ENCODE measurements around the gene RBM17.
"Not testable (repeated sequence)": the region's sequence is repeated elsewhere in the genome, so short reads cannot be mapped to it uniquely, and the experiment has no call there.

RBM17 gene

GRCh38 chr10:6114299-6114698, 25.5 kb downstream of the RBM17 start:
- no peak for DNase-seq

- DNase-seq = no peak
Measured at GRCh38 chr10:6114805-6115341, 26.0 kb downstream of the RBM17 start.

- DNase-seq = no peak
Measured at GRCh38 chr10:6115411-6115810, 26.6 kb downstream of the RBM17 start.

- DNase-seq = no peak
Measured at GRCh38 chr10:6115824-6116350, 27.1 kb downstream of the RBM17 start.

- no peak for DNase-seq
Measured at GRCh38 chr10:6116806-6117205, 28.0 kb downstream of the RBM17 start.

GRCh38 chr10:6117711-6118110, 28.9 kb downstream of the RBM17 start:
- DNase-seq = no peak

- DNase-seq = no peak
Measured at GRCh38 chr10:6119423-6119822, 30.6 kb downstream of the RBM17 start.

GRCh38 chr10:6119962-6120361, 31.1 kb downstream of the RBM17 start:
- no peak for DNase-seq

GRCh38 chr10:6120691-6121090, 31.9 kb downstream of the RBM17 start:
- no peak for DNase-seq

- DNase-seq = no peak
Measured at GRCh38 chr10:6121146-6121545, 32.3 kb downstream of the RBM17 start.

GRCh38 chr10:6123532-6123931, 34.7 kb downstream of the RBM17 start:
- no peak for DNase-seq

- no peak for DNase-seq
Measured at GRCh38 chr10:6124666-6125065, 35.8 kb downstream of the RBM17 start.

GRCh38 chr10:6127461-6127860, 38.6 kb downstream of the RBM17 start:
- DNase-seq = not testable (repeated sequence)

- no peak for DNase-seq
Measured at GRCh38 chr10:6128087-6128486, 39.3 kb downstream of the RBM17 start.

GRCh38 chr10:6128591-6129251, 39.9 kb downstream of the RBM17 start:
- no peak for DNase-seq

- DNase-seq = no peak
Measured at GRCh38 chr10:6130848-6131470, 42.1 kb downstream of the RBM17 start.

- no peak for DNase-seq
Measured at GRCh38 chr10:6133331-6134098, 44.7 kb downstream of the RBM17 start.

GRCh38 chr10:6134099-6134823, 45.4 kb downstream of the RBM17 start:
- no peak for DNase-seq

GRCh38 chr10:6135039-6135438, 46.2 kb downstream of the RBM17 start:
- no peak for DNase-seq

- DNase-seq = no peak
Measured at GRCh38 chr10:6135589-6136168, 46.8 kb downstream of the RBM17 start.

- DNase-seq = no peak
Measured at GRCh38 chr10:6136215-6137201, 47.7 kb downstream of the RBM17 start.
